ENCODE data around the gene CYBC1.

The CYBC1 gene

GRCh38 chr17:82446649-82447048 lies 3.9 kb downstream of the CYBC1 start:
- DNase-seq: no peak

- DNase-seq: no peak
Observed at GRCh38 chr17:82446124-82446523, 4.4 kb downstream of the CYBC1 start.

- DNase-seq: no peak
Observed at GRCh38 chr17:82445542-82445941, 5.0 kb downstream of the CYBC1 start.

- no peak for DNase-seq
Observed at GRCh38 chr17:82444941-82445521, 5.5 kb downstream of the CYBC1 start.

- no peak for DNase-seq
Observed at GRCh38 chr17:82444284-82444893, 6.2 kb downstream of the CYBC1 start.

GRCh38 chr17:82443465-82444283 lies 6.9 kb downstream of the CYBC1 start:
- no peak for DNase-seq

GRCh38 chr17:82442643-82443464 lies 7.7 kb downstream of the CYBC1 start:
- DNase-seq: no peak

- no peak for DNase-seq
Observed at GRCh38 chr17:82441691-82442487, 8.7 kb downstream of the CYBC1 start.

- no peak for DNase-seq
Observed at GRCh38 chr17:82440991-82441627, 9.4 kb downstream of the CYBC1 start.

GRCh38 chr17:82440469-82440981 lies 10.0 kb downstream of the CYBC1 start:
- DNase-seq: no peak

GRCh38 chr17:82439829-82440365 lies 10.7 kb downstream of the CYBC1 start:
- DNase-seq: no peak

GRCh38 chr17:82439194-82439828 lies 11.2 kb downstream of the CYBC1 start:
- DNase-seq: no peak

GRCh38 chr17:82438401-82439193 lies 12.0 kb downstream of the CYBC1 start:
- DNase-seq: no peak

- DNase-seq: no peak
Observed at GRCh38 chr17:82437325-82437668, 13.3 kb downstream of the CYBC1 start.

GRCh38 chr17:82436601-82437324 lies 13.8 kb downstream of the CYBC1 start:
- no peak for DNase-seq

GRCh38 chr17:82435601-82436583 lies 14.7 kb downstream of the CYBC1 start:
- DNase-seq: no peak

- no peak for DNase-seq
Observed at GRCh38 chr17:82435103-82435502, 15.4 kb downstream of the CYBC1 start.

- no peak for DNase-seq
Observed at GRCh38 chr17:82434216-82434565, 16.4 kb downstream of the CYBC1 start.
